Fibroblast of lung (primary cell): ENCODE results near the gene PLLP. TPM values are rescaled to one million over a fixed set of nuclear protein-coding genes. Genes with fewer than 3 reads are reported as not detected.

Experiments used
- DNase-seq, 2 donors: peaks; one replicate each; pipeline versions ENCODE4 v3.0.0 to v3.0.0-alpha.2; 2010; ENCODE audit warnings: low read depth in 2 of 2
- H2AFZ ChIP-seq: 2 replicates; pipeline ENCODE4 v1.5.1; 2012; ENCODE audit warnings: low read length, control low read depth, inconsistent platforms
- H3K27ac ChIP-seq: 2 replicates; pipeline ENCODE4 v1.5.1; 2011; ENCODE audit warnings: low read length, control low read depth; ENCODE audit not compliant: insufficient read depth
- H3K27me3 ChIP-seq: 2 replicates; pipeline ENCODE4 v1.5.1; 2011; ENCODE audit warnings: mild to moderate bottlenecking, low read length; ENCODE audit not compliant: control insufficient read depth, insufficient read depth
- H3K36me3 ChIP-seq: 2 replicates; pipeline ENCODE4 v1.5.1; 2011; ENCODE audit warnings: low read length; ENCODE audit not compliant: control insufficient read depth, insufficient read depth
- H3K4me1 ChIP-seq: 2 replicates; pipeline ENCODE4 v1.5.1; 2011; ENCODE audit warnings: low read length; ENCODE audit not compliant: control insufficient read depth, insufficient read depth; ENCODE audit errors: extremely low read depth
- H3K4me2 ChIP-seq: 2 replicates; pipeline ENCODE4 v1.5.1; 2011; ENCODE audit warnings: low read length, control low read depth; ENCODE audit not compliant: insufficient read depth; ENCODE audit errors: extremely low read depth
- H3K4me3 ChIP-seq, 4 experiments: fragments of 200-600 bp in 1 of 4; sonication (generic) in 1 of 4; replicated peaks in 1 of 4; 2 replicates each; pipeline ENCODE4 v1.5.1; 2011 to 2016; ENCODE audit warnings: low read length in 4 of 4, low read depth in 3 of 4, mild to moderate bottlenecking in 3 of 4, control low read depth in 2 of 4, inconsistent platforms in 1 of 4, mixed read lengths in 1 of 4; ENCODE audit not compliant: insufficient read depth in 1 of 4; ENCODE audit errors: control extremely low read depth in 1 of 4
- H3K79me2 ChIP-seq: 2 replicates; pipeline ENCODE4 v1.5.1; 2012; ENCODE audit warnings: mild to moderate bottlenecking, low read length, inconsistent platforms; ENCODE audit not compliant: control insufficient read depth, insufficient read depth
- H3K9ac ChIP-seq: 2 replicates; pipeline ENCODE4 v1.5.1; 2011; ENCODE audit warnings: mild to moderate bottlenecking, low read length, control low read depth; ENCODE audit not compliant: insufficient read depth
- H3K9me3 ChIP-seq: 2 replicates; pipeline ENCODE4 v1.5.1; 2012; ENCODE audit warnings: low read depth, low read length; ENCODE audit not compliant: control insufficient read depth, insufficient read depth
- H4K20me1 ChIP-seq: 2 replicates; pipeline ENCODE4 v1.5.1; 2011; ENCODE audit warnings: low read length; ENCODE audit not compliant: control insufficient read depth, insufficient read depth; ENCODE audit errors: extremely low read depth
- CTCF ChIP-seq, 2 donors: IDR thresholded peaks in 1 of 2; conservative IDR thresholded peaks in 1 of 2; 1 replicate in 1 of 2; 2 replicates in 1 of 2; pipeline ENCODE4 v1.5.1; 2011 to 2012; ENCODE audit warnings: low read length in 2 of 2, control low read depth in 1 of 2, inconsistent platforms in 1 of 2, low read depth in 1 of 2, mild to moderate bottlenecking in 1 of 2
- EZH2 ChIP-seq: IDR thresholded peaks from 2 replicates; pipeline ENCODE4 v1.5.1; 2012; ENCODE audit warnings: low read length, control low read depth, mild to moderate bottlenecking; ENCODE audit errors: missing control alignments
- polyA plus RNA-seq, 2 donors: library from polyadenylated mRNA; depleted of rRNA in 1 of 2; stranded (reverse) in 1 of 2; unstranded in 1 of 2; fragments of >200 nt; gene quantifications; 2 replicates each; pipeline ENCODE4 v1.2.1, GENCODE V29; 2011 to 2012; ENCODE audit warnings: missing spikeins in 1 of 2
- total RNA-seq: library from RNA; depleted of rRNA; stranded (reverse); fragments of >200 nt; gene quantifications from 2 replicates; pipeline ENCODE4 v1.2.1, GENCODE V29; 2014

The PLLP gene
- total and polyA plus RNA-seq, 2 donors (not counting 1 experiment from before 2014, with no cell fraction given), result 0.05 TPM; not detected in 1

GRCh38 chr16:57297856-57298255 is 13.4 kb upstream of the PLLP start:
- Histone ChIP-seq H3K36me3 (no peaks in the 10 kb centered on the region), H3K4me1 (peaks cover 2% of the 10 kb centered on the region), H3K27me3 (no peaks in the 10 kb centered on the region), H3K4me2 (no peak overlapping the region), H3K9me3 (no peaks in the 10 kb centered on the region), H3K79me2 (no peaks in the 10 kb centered on the region), H2AFZ (no peak overlapping the region), H3K9ac (no peak overlapping the region), H4K20me1 (no peaks in the 10 kb centered on the region), H3K27ac (no peak overlapping the region), H3K4me3 (no peak overlapping the region)
- TF ChIP-seq CTCF (conservative IDR thresholded peaks at IDR 0.05 in 1 of 2, IDR thresholded peaks at IDR 0.05 in 1 of 2; ENCODE audit: low read depth in 1 of 2, low read length in 2 of 2) (no peak), EZH2 (no peak)
- no peak for DNase-seq

- Histone ChIP-seq H3K79me2 (no peaks in the 10 kb centered on the region), H3K9me3 (no peaks in the 10 kb centered on the region), H3K4me3 (no peak overlapping the region), H3K4me1 (no peaks in the 10 kb centered on the region), H3K9ac (no peak overlapping the region), H3K4me2 (no peak overlapping the region), H4K20me1 (no peaks in the 10 kb centered on the region), H2AFZ (no peak overlapping the region), H3K27ac (no peak overlapping the region), H3K27me3 (peaks cover 5% of the 10 kb centered on the region), H3K36me3 (no peaks in the 10 kb centered on the region)
- no peak for TF ChIP-seq CTCF (conservative IDR thresholded peaks at IDR 0.05 in 1 of 2, IDR thresholded peaks at IDR 0.05 in 1 of 2; ENCODE audit: low read depth in 1 of 2, low read length in 2 of 2)
- TF ChIP-seq EZH2, result no peak
- DNase-seq, result no peak
Measured at GRCh38 chr16:57289391-57290257, 5.2 kb upstream of the PLLP start.

DNA sequence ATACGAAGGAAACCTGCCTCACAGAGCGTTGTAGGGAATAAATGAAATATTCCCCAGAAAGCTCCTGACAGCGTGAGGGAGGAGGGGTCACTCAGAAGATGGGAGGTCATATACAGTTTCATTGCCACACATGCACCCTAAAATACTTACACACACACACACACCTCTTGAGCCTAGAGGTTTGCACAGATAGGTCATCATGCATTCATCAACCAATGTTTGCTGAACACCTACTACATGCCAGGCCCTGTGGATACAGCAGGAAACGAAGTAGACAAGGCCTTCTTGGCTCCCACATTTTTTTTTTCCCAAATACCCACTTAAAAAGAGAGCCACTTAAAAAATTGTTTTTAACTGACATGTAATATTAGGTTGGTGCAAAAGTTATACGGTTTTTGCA is 907 bp upstream of the PLLP start:
- no peak overlapping the region for H3K9ac ChIP-seq
- no peaks in the 10 kb centered on the region for H3K4me1 ChIP-seq
- TF ChIP-seq CTCF (conservative IDR thresholded peaks at IDR 0.05 in 1 of 2, IDR thresholded peaks at IDR 0.05 in 1 of 2; ENCODE audit: low read depth in 1 of 2, low read length in 2 of 2), result no peak
- TF ChIP-seq EZH2, result no peak
- no peak overlapping the region for H3K27ac ChIP-seq
- no peaks in the 10 kb centered on the region for H3K79me2 ChIP-seq
- H3K9me3 ChIP-seq, result no peaks in the 10 kb centered on the region
- H3K4me2 ChIP-seq, result no peak overlapping the region
- H4K20me1 ChIP-seq, result no peaks in the 10 kb centered on the region
- no peak overlapping the region for H2AFZ ChIP-seq
- peaks cover 23% of the 10 kb centered on the region for H3K27me3 ChIP-seq
- no peaks in the 10 kb centered on the region for H3K36me3 ChIP-seq
- DNase-seq, result no peak
- H3K4me3 ChIP-seq, result no peak overlapping the region
